ENCODE results near the gene HEXA.

HEXA gene

DNA sequence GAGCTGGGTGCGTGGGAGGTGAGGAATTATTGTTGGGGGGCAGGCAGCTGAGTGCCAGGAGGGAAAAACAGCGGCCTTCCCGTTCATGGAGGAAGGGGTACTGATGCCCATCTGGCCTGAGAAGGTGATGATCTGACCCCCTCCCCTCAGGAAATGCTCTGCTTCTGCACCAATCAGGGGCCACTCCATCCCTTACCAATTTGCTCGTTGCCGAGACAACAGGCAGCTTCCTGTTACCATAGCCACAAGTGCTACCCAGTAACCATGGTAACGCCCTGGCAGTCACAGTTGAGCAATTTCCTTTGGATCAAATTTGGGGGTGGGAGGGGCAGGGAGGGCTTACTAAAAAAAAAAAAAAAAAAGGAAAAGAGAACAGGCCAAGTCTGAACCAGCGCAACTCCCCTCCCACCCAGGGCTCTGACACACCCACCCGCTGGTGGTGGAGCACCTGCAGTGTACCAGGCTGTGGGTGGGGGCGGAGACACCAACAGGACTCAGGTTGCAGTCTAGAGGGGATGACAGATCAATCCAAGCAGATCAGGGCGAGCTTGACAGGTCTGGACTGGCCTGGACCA lies 69.5 kb downstream of the HEXA start:
- TF ChIP-seq, protein P1, sequence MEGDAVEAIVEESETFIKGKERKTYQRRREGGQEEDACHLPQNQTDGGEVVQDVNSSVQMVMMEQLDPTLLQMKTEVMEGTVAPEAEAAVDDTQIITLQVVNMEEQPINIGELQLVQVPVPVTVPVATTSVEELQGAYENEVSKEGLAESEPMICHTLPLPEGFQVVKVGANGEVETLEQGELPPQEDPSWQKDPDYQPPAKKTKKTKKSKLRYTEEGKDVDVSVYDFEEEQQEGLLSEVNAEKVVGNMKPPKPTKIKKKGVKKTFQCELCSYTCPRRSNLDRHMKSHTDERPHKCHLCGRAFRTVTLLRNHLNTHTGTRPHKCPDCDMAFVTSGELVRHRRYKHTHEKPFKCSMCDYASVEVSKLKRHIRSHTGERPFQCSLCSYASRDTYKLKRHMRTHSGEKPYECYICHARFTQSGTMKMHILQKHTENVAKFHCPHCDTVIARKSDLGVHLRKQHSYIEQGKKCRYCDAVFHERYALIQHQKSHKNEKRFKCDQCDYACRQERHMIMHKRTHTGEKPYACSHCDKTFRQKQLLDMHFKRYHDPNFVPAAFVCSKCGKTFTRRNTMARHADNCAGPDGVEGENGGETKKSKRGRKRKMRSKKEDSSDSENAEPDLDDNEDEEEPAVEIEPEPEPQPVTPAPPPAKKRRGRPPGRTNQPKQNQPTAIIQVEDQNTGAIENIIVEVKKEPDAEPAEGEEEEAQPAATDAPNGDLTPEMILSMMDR (conservative IDR thresholded peaks at IDR 0.05; ENCODE audit: control insufficient read depth, insufficient read depth, low read depth, low read length): no peak
- no peak overlapping the region for H3K4me3 ChIP-seq (ENCODE audit: control insufficient read depth, low read depth, low read length)
- DNase-seq (ENCODE audit: low read depth): peak; percentile 57

DNA sequence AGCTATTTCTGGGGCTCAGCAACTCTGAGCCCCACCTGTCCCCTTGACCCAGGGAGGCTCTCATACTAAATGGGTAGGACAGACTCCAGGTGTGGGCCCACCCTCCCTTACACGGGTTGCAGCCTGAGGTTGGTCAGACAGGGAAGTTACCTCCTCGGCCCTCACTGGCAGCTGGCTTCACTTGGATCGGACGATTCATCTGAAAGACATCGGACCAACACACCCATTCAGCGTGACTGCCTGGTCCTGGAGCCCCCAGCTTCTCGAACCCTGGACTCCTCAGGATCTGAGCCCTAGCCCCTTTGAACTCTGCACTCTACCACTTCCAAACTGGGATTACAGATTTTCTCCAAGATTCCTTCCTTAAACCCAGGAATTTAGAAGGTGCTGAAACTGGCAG lies 71.2 kb downstream of the HEXA start:
- H3K4me3 ChIP-seq (ENCODE audit: control insufficient read depth, low read depth, low read length): no peak overlapping the region
- DNase-seq (ENCODE audit: low read depth): no peak
- TF ChIP-seq, protein P1 (conservative IDR thresholded peaks at IDR 0.05; ENCODE audit: control insufficient read depth, insufficient read depth, low read depth, low read length): no peak

DNA sequence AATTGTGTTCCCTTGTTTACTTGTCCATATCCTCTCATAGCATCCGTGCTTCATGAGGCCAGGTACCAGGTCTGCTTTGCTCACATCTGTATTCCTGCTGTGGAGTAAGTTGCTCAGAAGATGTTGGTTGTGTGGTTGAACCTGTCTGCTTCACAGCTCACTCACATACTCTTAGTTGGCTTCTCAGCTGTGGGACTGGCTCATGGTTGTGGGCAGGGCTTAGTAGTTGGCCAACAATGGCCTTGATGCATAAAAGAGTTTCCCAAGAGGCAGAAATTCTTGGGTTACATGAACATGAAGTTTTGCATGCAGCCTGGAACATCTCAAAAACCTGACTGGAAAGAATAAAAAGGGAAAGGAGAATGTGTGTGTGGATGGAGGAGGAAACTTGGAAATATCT lies 72.9 kb downstream of the HEXA start:
- no peak overlapping the region for H3K4me3 ChIP-seq (ENCODE audit: control insufficient read depth, low read depth, low read length)
- TF ChIP-seq, protein P1 (conservative IDR thresholded peaks at IDR 0.05; ENCODE audit: control insufficient read depth, insufficient read depth, low read depth, low read length): no peak
- DNase-seq (ENCODE audit: low read depth): peak; percentile 3

Measured in fibroblast of mammary gland (primary cell).